K562 (cell line): Measurements from ENCODE around the gene RBM46. TPM values are rescaled to one million over a fixed set of nuclear protein-coding genes. Genes with fewer than 3 reads are reported as not detected.

Source experiments
- ATAC-seq: fragments of 200-7000 bp; cut with Tn5 transposase; 3 replicates; pipeline ENCODE4 v1.9.1; 2020; ENCODE audit warnings: moderate library complexity
- BruUV-seq: library from RNA; stranded (reverse); fragments of 400-500 nt; replicated peaks from 2 replicates; lab custom pipeline; 2021; lab: Mats Ljungman, UMichigan
- CTCF ChIA-PET: fragments of 300-600 bp; formaldehyde crosslinking; extraction: SDS; loops from one replicate; lab custom pipeline; 2021; ENCODE audit warnings: low intra/inter-chr PET ratio; lab: Yijun Ruan, JAX
- POLR2A ChIA-PET: fragments of 300-600, 350-650 bp; sonication (Branson Sonifier 250); formaldehyde crosslinking; extraction: SDS; loops from one replicate; lab custom pipeline; 2021; ENCODE audit warnings: antibody characterized with exemption, inconsistent platforms; lab: Yijun Ruan, JAX
- DNase-seq, 4 experiments: peaks; one replicate each; pipeline versions ENCODE4 v3.0.0 to v3.0.0-alpha.2; 2011 to 2018; ENCODE audit warnings: low spot score in 3 of 4, mixed read lengths in 3 of 4; ENCODE audit errors: extremely low read depth in 1 of 4
- FAIRE-seq: peaks from 2 replicates; lab custom pipeline; 2011; peaks lifted over from hg19 to GRCh38; lab: Jason Lieb, UNC
- H2AFZ ChIP-seq: 2 replicates; pipeline ENCODE4 v1.6.0; 2011; ENCODE audit warnings: low read depth, low read length, control low read depth, inconsistent platforms
- H3K27ac ChIP-seq: fragments of 200-600 bp; 3 replicates; pipeline ENCODE4 v1.8.0; 2011; ENCODE audit warnings: low read depth, mild to moderate bottlenecking, control low read depth, inconsistent platforms, low read length, moderate library complexity, mixed read lengths; ENCODE audit errors: extremely low read depth
- H3K27me3 ChIP-seq, 2 experiments: fragments of 300-600 bp in 1 of 2; 2 replicates in 1 of 2; 3 replicates in 1 of 2; pipeline versions ENCODE4 v1.6.0 to v1.8.0; 2011; ENCODE audit warnings: inconsistent platforms in 2 of 2, low read length in 2 of 2, mild to moderate bottlenecking in 1 of 2, mixed read lengths in 1 of 2, moderate library complexity in 1 of 2; ENCODE audit not compliant: control insufficient read depth in 2 of 2, insufficient read depth in 2 of 2
- H3K36me3 ChIP-seq: fragments of 300-600 bp; 3 replicates; pipeline ENCODE4 v1.8.0; 2011; ENCODE audit warnings: mild to moderate bottlenecking, low read length, inconsistent platforms; ENCODE audit not compliant: control insufficient read depth, insufficient read depth
- H3K4me1 ChIP-seq, 2 experiments: fragments of 200-600 bp in 1 of 2; replicated peaks in 1 of 2; 2 replicates in 1 of 2; 3 replicates in 1 of 2; pipeline versions ENCODE4 v1.5.1 to v1.8.0; 2011; ENCODE audit warnings: inconsistent platforms in 2 of 2, low read length in 2 of 2, mild to moderate bottlenecking in 1 of 2, mixed read lengths in 1 of 2, moderate library complexity in 1 of 2; ENCODE audit not compliant: control insufficient read depth in 2 of 2, insufficient read depth in 2 of 2
- H3K4me2 ChIP-seq: 2 replicates; pipeline ENCODE4 v1.6.1; 2011; ENCODE audit warnings: low read length, control low read depth, inconsistent platforms, mixed read lengths; ENCODE audit not compliant: insufficient read depth
- H3K4me3 ChIP-seq: fragments of 200-600 bp; sonication (generic), shearing (Covaris generic); 2 replicates; pipeline ENCODE4 v1.5.1; 2016; ENCODE audit warnings: control low read depth, inconsistent platforms
- H3K79me2 ChIP-seq: fragments of 200-600 bp; 3 replicates; pipeline ENCODE4 v1.8.0; 2011; ENCODE audit warnings: low read length, inconsistent platforms; ENCODE audit not compliant: control insufficient read depth, insufficient read depth
- H3K9ac ChIP-seq, 2 experiments: 2 replicates each; pipeline versions ENCODE4 v1.6.0 to v1.6.1; 2011; ENCODE audit warnings: low read depth in 2 of 2, low read length in 2 of 2, control low read depth in 1 of 2, inconsistent platforms in 1 of 2, mild to moderate bottlenecking in 1 of 2, mixed read lengths in 1 of 2; ENCODE audit not compliant: insufficient read depth in 1 of 2
- H3K9me1 ChIP-seq: one replicate; pipeline ENCODE4 v1.6.0; 2011; ENCODE audit warnings: inconsistent platforms, mild to moderate bottlenecking, low read length, moderate library complexity; ENCODE audit not compliant: control insufficient read depth, insufficient read depth
- H3K9me3 ChIP-seq: replicated peaks from 2 replicates; pipeline ENCODE4 v1.5.1; 2011; ENCODE audit warnings: low read depth, low read length, inconsistent platforms; ENCODE audit not compliant: control insufficient read depth, insufficient read depth
- H4K20me1 ChIP-seq: replicated peaks from 2 replicates; pipeline ENCODE4 v1.6.1; 2011; ENCODE audit warnings: low read length, inconsistent platforms, mixed read lengths; ENCODE audit not compliant: control insufficient read depth, insufficient read depth
- BDP1 ChIP-seq: IDR thresholded peaks from 3 replicates; pipeline ENCODE4 v1.6.1; 2011; ENCODE audit not compliant: insufficient read length, insufficient read depth
- JUNB ChIP-seq: fragments of 450-650 bp; formaldehyde crosslinking; conservative IDR thresholded peaks from 2 replicates; pipeline ENCODE4 v1.4.0; 2020; ENCODE audit warnings: mild to moderate bottlenecking
- MGA ChIP-seq: fragments of 450-650 bp; IDR thresholded peaks from 2 replicates; pipeline ENCODE4 v1.6.1; 2016; ENCODE audit warnings: mild to moderate bottlenecking, moderate library complexity
- RBFOX2 ChIP-seq: fragments of 200-400 bp; formaldehyde crosslinking; IDR thresholded peaks from 2 replicates; pipeline ENCODE4 v1.6.1; 2017; ENCODE audit warnings: low read depth, mild to moderate bottlenecking, low read length, moderate library complexity
- SOX6 ChIP-seq: fragments of 450-650 bp; IDR thresholded peaks from 2 replicates; pipeline ENCODE4 v1.6.1; 2014; ENCODE audit warnings: mild to moderate bottlenecking
- ZNF354B ChIP-seq: fragments of 250-450 bp; sonication (Bioruptor Pico); IDR thresholded peaks from 2 replicates; pipeline ENCODE4 v1.4.0; 2020
- in situ Hi-C: fragments of 300-500 bp; cut with MboI; formaldehyde crosslinking; loops from 4 replicates; pipeline ENCODE4 v1.15.0; 2018; ENCODE audit warnings: inconsistent platforms, mixed read lengths
- intact Hi-C: fragments of 100-400 bp; cut with micrococcal nuclease; formaldehyde crosslinking; loops from 2 replicates; pipeline ENCODE4 v1.14.2; 2022
- polyA plus RNA-seq, 8 experiments: library from polyadenylated mRNA; depleted of rRNA in 4 of 8; stranded (reverse) in 5 of 8; unstranded in 3 of 8; fragments of >200 nt; fragmentation: Nextera tagmentation in 2 of 8; fragmentation: Illumina TruSeq in 1 of 8; extraction: Ambion mirVana in 2 of 8; extraction: Trizol in 1 of 8; gene quantifications; 2 replicates each; pipeline versions ENCODE4 v1.2.1 to v1.2.3, GENCODE V29; 2011 to 2014; ENCODE audit warnings: inconsistent platforms in 1 of 8, missing spikeins in 1 of 8
- total RNA-seq, 7 experiments: library from RNA; depleted of rRNA in 6 of 7; stranded (reverse); fragments of >200 nt in 6 of 7; fragmentation: Illumina TruSeq in 2 of 7; extraction: Trizol in 2 of 7; gene quantifications; 2 replicates each; pipeline versions ENCODE4 v1.2.1 to v1.2.3, GENCODE V29; 2011 to 2021; ENCODE audit warnings: low replicate concordance in 1 of 7
- TF ChIP-seq, protein P1 (sequence below): fragments of 250-450 bp; sonication (Bioruptor Pico); IDR thresholded peaks from 2 replicates; pipeline ENCODE4 v1.4.0; 2020

Gene RBM46
- total and polyA plus RNA-seq, 9 of the 15 experiments (the other 6 are each of a cell fraction or from before 2014, with no cell fraction given): 0.04 TPM; not detected in 8

DNA sequence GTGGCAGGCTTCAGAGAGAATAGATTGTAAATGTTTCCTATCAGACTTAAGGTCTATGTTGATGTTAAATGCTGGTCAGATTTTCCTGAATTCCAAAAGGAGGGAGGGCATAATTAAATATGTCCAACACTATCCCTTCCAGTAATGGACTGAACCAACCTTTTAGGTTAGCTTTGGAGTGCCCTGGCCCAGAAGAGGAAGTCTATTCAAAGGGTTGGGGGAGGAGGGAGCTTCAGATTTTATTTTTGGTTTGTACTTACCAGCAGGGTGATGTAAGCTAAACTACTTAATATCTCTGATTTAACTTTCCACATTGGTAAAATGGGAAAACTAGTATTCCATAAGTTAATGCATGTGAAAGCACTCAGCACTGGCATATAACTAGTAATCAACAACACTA, 91.1 kb downstream of the RBM46 start:
- in situ Hi-C loops (no loop called here), intact Hi-C loops (no loop called here)
- POLR2A ChIA-PET: no interaction called here
- Histone ChIP-seq H3K36me3 (no peaks in the 10 kb centered on the region), H3K9ac (no peak overlapping the region), H3K4me3 (no peak overlapping the region), H3K4me1 (no peaks in the 10 kb centered on the region), H3K9me1 (no peaks in the 10 kb centered on the region), H3K27ac (no peak overlapping the region), H3K9me3 (no peaks in the 10 kb centered on the region), H2AFZ (no peak overlapping the region), H3K4me2 (no peak overlapping the region), H3K27me3 (no peaks in the 10 kb centered on the region), H3K79me2 (no peaks in the 10 kb centered on the region), H4K20me1 (no peaks in the 10 kb centered on the region)
- no TSS peak for BruUV-seq
- FAIRE-seq: no peak
- ATAC-seq: no peak
- CTCF ChIA-PET: no interaction called here
- DNase-seq: no peak
- TF ChIP-seq, protein P1, sequence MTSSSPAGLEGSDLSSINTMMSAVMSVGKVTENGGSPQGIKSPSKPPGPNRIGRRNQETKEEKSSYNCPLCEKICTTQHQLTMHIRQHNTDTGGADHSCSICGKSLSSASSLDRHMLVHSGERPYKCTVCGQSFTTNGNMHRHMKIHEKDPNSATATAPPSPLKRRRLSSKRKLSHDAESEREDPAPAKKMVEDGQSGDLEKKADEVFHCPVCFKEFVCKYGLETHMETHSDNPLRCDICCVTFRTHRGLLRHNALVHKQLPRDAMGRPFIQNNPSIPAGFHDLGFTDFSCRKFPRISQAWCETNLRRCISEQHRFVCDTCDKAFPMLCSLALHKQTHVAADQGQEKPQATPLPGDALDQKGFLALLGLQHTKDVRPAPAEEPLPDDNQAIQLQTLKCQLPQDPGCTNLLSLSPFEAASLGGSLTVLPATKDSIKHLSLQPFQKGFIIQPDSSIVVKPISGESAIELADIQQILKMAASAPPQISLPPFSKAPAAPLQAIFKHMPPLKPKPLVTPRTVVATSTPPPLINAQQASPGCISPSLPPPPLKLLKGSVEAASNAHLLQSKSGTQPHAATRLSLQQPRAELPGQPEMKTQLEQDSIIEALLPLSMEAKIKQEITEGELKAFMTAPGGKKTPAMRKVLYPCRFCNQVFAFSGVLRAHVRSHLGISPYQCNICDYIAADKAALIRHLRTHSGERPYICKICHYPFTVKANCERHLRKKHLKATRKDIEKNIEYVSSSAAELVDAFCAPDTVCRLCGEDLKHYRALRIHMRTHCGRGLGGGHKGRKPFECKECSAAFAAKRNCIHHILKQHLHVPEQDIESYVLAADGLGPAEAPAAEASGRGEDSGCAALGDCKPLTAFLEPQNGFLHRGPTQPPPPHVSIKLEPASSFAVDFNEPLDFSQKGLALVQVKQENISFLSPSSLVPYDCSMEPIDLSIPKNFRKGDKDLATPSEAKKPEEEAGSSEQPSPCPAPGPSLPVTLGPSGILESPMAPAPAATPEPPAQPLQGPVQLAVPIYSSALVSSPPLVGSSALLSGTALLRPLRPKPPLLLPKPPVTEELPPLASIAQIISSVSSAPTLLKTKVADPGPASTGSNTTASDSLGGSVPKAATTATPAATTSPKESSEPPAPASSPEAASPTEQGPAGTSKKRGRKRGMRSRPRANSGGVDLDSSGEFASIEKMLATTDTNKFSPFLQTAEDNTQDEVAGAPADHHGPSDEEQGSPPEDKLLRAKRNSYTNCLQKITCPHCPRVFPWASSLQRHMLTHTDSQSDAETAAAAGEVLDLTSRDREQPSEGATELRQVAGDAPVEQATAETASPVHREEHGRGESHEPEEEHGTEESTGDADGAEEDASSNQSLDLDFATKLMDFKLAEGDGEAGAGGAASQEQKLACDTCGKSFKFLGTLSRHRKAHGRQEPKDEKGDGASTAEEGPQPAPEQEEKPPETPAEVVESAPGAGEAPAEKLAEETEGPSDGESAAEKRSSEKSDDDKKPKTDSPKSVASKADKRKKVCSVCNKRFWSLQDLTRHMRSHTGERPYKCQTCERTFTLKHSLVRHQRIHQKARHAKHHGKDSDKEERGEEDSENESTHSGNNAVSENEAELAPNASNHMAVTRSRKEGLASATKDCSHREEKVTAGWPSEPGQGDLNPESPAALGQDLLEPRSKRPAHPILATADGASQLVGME (CRISPR knock-in tag): no peak
- TF ChIP-seq RBFOX2 (no peak), ZNF354B (CRISPR knock-in tag) (no peak), MGA (no peak), JUNB (CRISPR knock-in tag) (no peak), SOX6 (no peak), BDP1 (no peak)
